Measurements from ENCODE around the gene CHN2. TPM values are rescaled to one million over a fixed set of nuclear protein-coding genes. Genes with fewer than 3 reads are reported as not detected.
A peak's percentile ranks its signal among the peaks of the same experiment; 100 is the strongest.

CHN2 gene
- total RNA-seq, 1 experiment from 2014 or later, result 61.2 TPM

GRCh38 chr7:29170781-29171180 is 23.8 kb upstream of the CHN2 start:
- Histone ChIP-seq H3K36me3 (ENCODE audit: insufficient read depth, low read length, poor library complexity, severe bottlenecking) (no peaks in the 10 kb centered on the region), H3K4me3 (ENCODE audit: low read depth, low read length, poor library complexity, severe bottlenecking) (no peak overlapping the region), H3K27ac (ENCODE audit: low read depth, low read length, poor library complexity, severe bottlenecking) (no peak overlapping the region), H3K4me1 (ENCODE audit: insufficient read depth, low read length, poor library complexity, severe bottlenecking) (peaks cover 4% of the 10 kb centered on the region), H3K27me3 (replicated peaks; ENCODE audit: insufficient read depth, low read depth, low read length, poor library complexity) (no peaks in the 10 kb centered on the region), H3K9me3 (ENCODE audit: low read depth, low read length, poor library complexity, severe bottlenecking) (peaks cover 5% of the 10 kb centered on the region)
- ChIA-PET CTCF (no interaction called here), POLR2A (ENCODE audit: low non-redundant PET) (no interaction called here)
- BruUV-seq (replicated peaks), result no TSS peak
- DNase-seq (ENCODE audit: low spot score), result peak; percentile 55
- intact Hi-C loops (cut with micrococcal nuclease; ENCODE audit: unreplicated experiment), result no loop called here
- no peak for TF ChIP-seq CTCF (conservative IDR thresholded peaks at IDR 0.05; ENCODE audit: low read depth, low read length)
- no peak for TF ChIP-seq EZH2 (IDR thresholded peaks at IDR 0.05; ENCODE audit: borderline replicate concordance, low read depth, low read length, poor library complexity, severe bottlenecking)

GRCh38 chr7:29173458-29173857 is 21.1 kb upstream of the CHN2 start:
- Histone ChIP-seq H3K36me3 (ENCODE audit: insufficient read depth, low read length, poor library complexity, severe bottlenecking) (no peaks in the 10 kb centered on the region), H3K4me1 (ENCODE audit: insufficient read depth, low read length, poor library complexity, severe bottlenecking) (peaks cover 9% of the 10 kb centered on the region), H3K4me3 (ENCODE audit: low read depth, low read length, poor library complexity, severe bottlenecking) (no peak overlapping the region), H3K9me3 (ENCODE audit: low read depth, low read length, poor library complexity, severe bottlenecking) (no peaks in the 10 kb centered on the region), H3K27me3 (replicated peaks; ENCODE audit: insufficient read depth, low read depth, low read length, poor library complexity) (no peaks in the 10 kb centered on the region), H3K27ac (ENCODE audit: low read depth, low read length, poor library complexity, severe bottlenecking) (no peak overlapping the region)
- CTCF ChIA-PET, result no interaction called here
- TF ChIP-seq CTCF (conservative IDR thresholded peaks at IDR 0.05; ENCODE audit: low read depth, low read length) (no peak), EZH2 (IDR thresholded peaks at IDR 0.05; ENCODE audit: borderline replicate concordance, low read depth, low read length, poor library complexity, severe bottlenecking) (no peak)
- BruUV-seq (replicated peaks), result no TSS peak
- DNase-seq (ENCODE audit: low spot score), result no peak
- POLR2A ChIA-PET (ENCODE audit: low non-redundant PET), result interaction anchor here (0.8 kb wide), 1 partner anchor 24 kb away, joined by 14 read pairs; no protein-coding TSS in a partner anchor
- intact Hi-C loops (cut with micrococcal nuclease; ENCODE audit: unreplicated experiment), result no loop called here

- POLR2A ChIA-PET (ENCODE audit: low non-redundant PET), result no interaction called here
- Histone ChIP-seq H3K4me3 (ENCODE audit: low read depth, low read length, poor library complexity, severe bottlenecking) (no peak overlapping the region), H3K27me3 (replicated peaks; ENCODE audit: insufficient read depth, low read depth, low read length, poor library complexity) (no peaks in the 10 kb centered on the region), H3K36me3 (ENCODE audit: insufficient read depth, low read length, poor library complexity, severe bottlenecking) (no peaks in the 10 kb centered on the region), H3K27ac (ENCODE audit: low read depth, low read length, poor library complexity, severe bottlenecking) (no peak overlapping the region), H3K9me3 (ENCODE audit: low read depth, low read length, poor library complexity, severe bottlenecking) (no peaks in the 10 kb centered on the region), H3K4me1 (ENCODE audit: insufficient read depth, low read length, poor library complexity, severe bottlenecking) (peaks cover 4% of the 10 kb centered on the region)
- BruUV-seq (replicated peaks), result no TSS peak
- no peak for DNase-seq (ENCODE audit: low spot score)
- CTCF ChIA-PET, result no interaction called here
- intact Hi-C loops (cut with micrococcal nuclease; ENCODE audit: unreplicated experiment), result no loop called here
- TF ChIP-seq CTCF (conservative IDR thresholded peaks at IDR 0.05; ENCODE audit: low read depth, low read length) (no peak), EZH2 (IDR thresholded peaks at IDR 0.05; ENCODE audit: borderline replicate concordance, low read depth, low read length, poor library complexity, severe bottlenecking) (no peak)
These were observed 16.5 kb upstream of the CHN2 start for GRCh38 chr7:29177963-29178600.

Measured in A673 (cell line).